ENCODE results near the gene RBP3. TPM values are rescaled to one million over a fixed set of nuclear protein-coding genes. Genes with fewer than 3 reads are reported as not detected.

The RBP3 gene
- total RNA-seq, 1 experiment from 2014 or later, result not detected

GRCh38 chr10:47406548-47406869, 58.3 kb downstream of the RBP3 start:
- TF ChIP-seq EZH2 (IDR thresholded peaks at IDR 0.05) (no peak), SRF (IDR thresholded peaks at IDR 0.05; ENCODE audit: low read depth) (no peak), SIN3A (IDR thresholded peaks at IDR 0.05; ENCODE audit: low read depth) (no peak), YY1 (IDR thresholded peaks at IDR 0.05; ENCODE audit: extremely low read depth, insufficient replicate concordance, low read depth, low read length) (no peak), ATF3 (IDR thresholded peaks at IDR 0.05) (no peak), ZFX (IDR thresholded peaks at IDR 0.05) (no peak), ZNF274 (IDR thresholded peaks at IDR 0.05; ENCODE audit: low read depth, low read length) (no peak), RAD21 (IDR thresholded peaks at IDR 0.05; ENCODE audit: low read depth) (no peak), MAX (IDR thresholded peaks at IDR 0.05) (no peak), CBX3 (IDR thresholded peaks at IDR 0.05; ENCODE audit: low read depth) (no peak), EGR1 (IDR thresholded peaks at IDR 0.05; ENCODE audit: low read depth) (no peak), EZH2phosphoT487 (IDR thresholded peaks at IDR 0.05; ENCODE audit: borderline replicate concordance) (no peak), FOSL1 (IDR thresholded peaks at IDR 0.05; ENCODE audit: low read depth) (no peak)
- TF ChIP-seq, protein P1, sequence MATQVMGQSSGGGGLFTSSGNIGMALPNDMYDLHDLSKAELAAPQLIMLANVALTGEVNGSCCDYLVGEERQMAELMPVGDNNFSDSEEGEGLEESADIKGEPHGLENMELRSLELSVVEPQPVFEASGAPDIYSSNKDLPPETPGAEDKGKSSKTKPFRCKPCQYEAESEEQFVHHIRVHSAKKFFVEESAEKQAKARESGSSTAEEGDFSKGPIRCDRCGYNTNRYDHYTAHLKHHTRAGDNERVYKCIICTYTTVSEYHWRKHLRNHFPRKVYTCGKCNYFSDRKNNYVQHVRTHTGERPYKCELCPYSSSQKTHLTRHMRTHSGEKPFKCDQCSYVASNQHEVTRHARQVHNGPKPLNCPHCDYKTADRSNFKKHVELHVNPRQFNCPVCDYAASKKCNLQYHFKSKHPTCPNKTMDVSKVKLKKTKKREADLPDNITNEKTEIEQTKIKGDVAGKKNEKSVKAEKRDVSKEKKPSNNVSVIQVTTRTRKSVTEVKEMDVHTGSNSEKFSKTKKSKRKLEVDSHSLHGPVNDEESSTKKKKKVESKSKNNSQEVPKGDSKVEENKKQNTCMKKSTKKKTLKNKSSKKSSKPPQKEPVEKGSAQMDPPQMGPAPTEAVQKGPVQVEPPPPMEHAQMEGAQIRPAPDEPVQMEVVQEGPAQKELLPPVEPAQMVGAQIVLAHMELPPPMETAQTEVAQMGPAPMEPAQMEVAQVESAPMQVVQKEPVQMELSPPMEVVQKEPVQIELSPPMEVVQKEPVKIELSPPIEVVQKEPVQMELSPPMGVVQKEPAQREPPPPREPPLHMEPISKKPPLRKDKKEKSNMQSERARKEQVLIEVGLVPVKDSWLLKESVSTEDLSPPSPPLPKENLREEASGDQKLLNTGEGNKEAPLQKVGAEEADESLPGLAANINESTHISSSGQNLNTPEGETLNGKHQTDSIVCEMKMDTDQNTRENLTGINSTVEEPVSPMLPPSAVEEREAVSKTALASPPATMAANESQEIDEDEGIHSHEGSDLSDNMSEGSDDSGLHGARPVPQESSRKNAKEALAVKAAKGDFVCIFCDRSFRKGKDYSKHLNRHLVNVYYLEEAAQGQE (IDR thresholded peaks at IDR 0.05; ENCODE audit: low read depth), result no peak
- TF ChIP-seq, protein P2, sequence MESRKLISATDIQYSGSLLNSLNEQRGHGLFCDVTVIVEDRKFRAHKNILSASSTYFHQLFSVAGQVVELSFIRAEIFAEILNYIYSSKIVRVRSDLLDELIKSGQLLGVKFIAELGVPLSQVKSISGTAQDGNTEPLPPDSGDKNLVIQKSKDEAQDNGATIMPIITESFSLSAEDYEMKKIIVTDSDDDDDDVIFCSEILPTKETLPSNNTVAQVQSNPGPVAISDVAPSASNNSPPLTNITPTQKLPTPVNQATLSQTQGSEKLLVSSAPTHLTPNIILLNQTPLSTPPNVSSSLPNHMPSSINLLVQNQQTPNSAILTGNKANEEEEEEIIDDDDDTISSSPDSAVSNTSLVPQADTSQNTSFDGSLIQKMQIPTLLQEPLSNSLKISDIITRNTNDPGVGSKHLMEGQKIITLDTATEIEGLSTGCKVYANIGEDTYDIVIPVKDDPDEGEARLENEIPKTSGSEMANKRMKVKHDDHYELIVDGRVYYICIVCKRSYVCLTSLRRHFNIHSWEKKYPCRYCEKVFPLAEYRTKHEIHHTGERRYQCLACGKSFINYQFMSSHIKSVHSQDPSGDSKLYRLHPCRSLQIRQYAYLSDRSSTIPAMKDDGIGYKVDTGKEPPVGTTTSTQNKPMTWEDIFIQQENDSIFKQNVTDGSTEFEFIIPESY (IDR thresholded peaks at IDR 0.05; ENCODE audit: extremely low read depth, insufficient replicate concordance, low read length), result no peak
- Histone ChIP-seq H3K9me3 (ENCODE audit: control insufficient read depth in 1 of 2, insufficient read depth in 1 of 2, low read depth in 1 of 2, low read length in 2 of 2) (no peaks in the 10 kb centered on the region), H3K27me3 (ENCODE audit: insufficient read depth, low read length) (no peaks in the 10 kb centered on the region), H3K36me3 (ENCODE audit: control insufficient read depth in 1 of 2, insufficient read depth in 2 of 2, low read length in 2 of 2) (no peaks in the 10 kb centered on the region), H3K4me2 (ENCODE audit: low read length) (peak overlapping the region; percentile 93), H3K9me2 (ENCODE audit: insufficient read depth) (no peaks in the 10 kb centered on the region), H3K27ac (ENCODE audit: low read depth, low read length) (peak overlapping the region; percentile 92), H4K20me1 (ENCODE audit: insufficient read depth) (no peaks in the 10 kb centered on the region), H3K4me3 (replicated peaks in 1 of 2; ENCODE audit: low read depth in 1 of 2, low read length in 2 of 2) (peak overlapping the region in 1 of 2 experiments; percentile 41; a peak in 3 of 4 replicates), H3K79me2 (ENCODE audit: insufficient read depth, low read length) (no peaks in the 10 kb centered on the region), H2AFZ (ENCODE audit: low read depth, low read length, poor library complexity, severe bottlenecking) (no peak overlapping the region), H3K9ac (ENCODE audit: low read length) (peak overlapping the region; percentile 69), H3K4me1 (ENCODE audit: control insufficient read depth in 1 of 2, insufficient read depth in 2 of 2, low read length in 2 of 2) (peaks cover 63 to 91% of the 10 kb centered on the region in 2 experiments)
- ChIA-PET RAD21 (ENCODE audit: low non-redundant PET in 1 of 2, low total read pairs in 2 of 2, uncharacterized antibody in 2 of 2, unreplicated experiment in 2 of 2) (no interaction called here), POLR2A (interaction anchor here (0.8 to 1.4 kb wide), 2 partner anchors 10 to 15 kb away, joined by 3 to 4 read pairs; no protein-coding TSS in a partner anchor), CTCF (no interaction called here)
- intact Hi-C loops (cut with micrococcal nuclease), result no loop called here
- DNase-seq (ENCODE audit: low read depth, low spot score), result no peak
- no TSS peak for BruUV-seq (replicated peaks)
- ATAC-seq, result peak; percentile 11
